Measurements from ENCODE around the gene ZNRF1. TPM values are rescaled to one million over a fixed set of nuclear protein-coding genes. Genes with fewer than 3 reads are reported as not detected.

The ZNRF1 gene
- total RNA-seq, 1 experiment from 2014 or later, result 10.5 TPM

DNA sequence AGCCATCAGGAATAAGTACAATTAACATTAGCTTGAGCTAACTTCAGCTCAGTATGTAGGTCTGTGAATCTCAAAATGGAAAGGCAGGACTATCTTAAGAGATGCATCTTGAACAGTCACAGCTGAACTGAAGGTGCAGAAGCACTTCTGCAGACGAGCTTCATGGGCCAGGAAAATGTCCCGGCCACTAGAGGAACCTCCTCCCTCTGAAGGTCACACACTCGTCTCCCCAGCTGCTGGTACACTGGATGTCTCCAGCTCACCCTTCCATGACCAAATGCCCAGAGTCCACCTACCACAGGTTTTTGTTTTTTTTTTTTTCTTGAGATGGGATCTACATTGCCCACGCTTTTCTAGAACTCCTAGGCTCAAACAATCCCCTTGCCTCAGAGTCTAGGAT, 47.1 kb upstream of the ZNRF1 start:
- no TSS peak for BruUV-seq (replicated peaks)
- no peak for DNase-seq (ENCODE audit: unreplicated experiment)
- ChIA-PET POLR2A (no interaction called here), CTCF (interaction anchor here (0.6 to 2.9 kb wide), 2 partner anchors 160 to 587 kb away, joined by 3 to 11 read pairs; no protein-coding TSS in a partner anchor)
- TF ChIP-seq, protein P1, sequence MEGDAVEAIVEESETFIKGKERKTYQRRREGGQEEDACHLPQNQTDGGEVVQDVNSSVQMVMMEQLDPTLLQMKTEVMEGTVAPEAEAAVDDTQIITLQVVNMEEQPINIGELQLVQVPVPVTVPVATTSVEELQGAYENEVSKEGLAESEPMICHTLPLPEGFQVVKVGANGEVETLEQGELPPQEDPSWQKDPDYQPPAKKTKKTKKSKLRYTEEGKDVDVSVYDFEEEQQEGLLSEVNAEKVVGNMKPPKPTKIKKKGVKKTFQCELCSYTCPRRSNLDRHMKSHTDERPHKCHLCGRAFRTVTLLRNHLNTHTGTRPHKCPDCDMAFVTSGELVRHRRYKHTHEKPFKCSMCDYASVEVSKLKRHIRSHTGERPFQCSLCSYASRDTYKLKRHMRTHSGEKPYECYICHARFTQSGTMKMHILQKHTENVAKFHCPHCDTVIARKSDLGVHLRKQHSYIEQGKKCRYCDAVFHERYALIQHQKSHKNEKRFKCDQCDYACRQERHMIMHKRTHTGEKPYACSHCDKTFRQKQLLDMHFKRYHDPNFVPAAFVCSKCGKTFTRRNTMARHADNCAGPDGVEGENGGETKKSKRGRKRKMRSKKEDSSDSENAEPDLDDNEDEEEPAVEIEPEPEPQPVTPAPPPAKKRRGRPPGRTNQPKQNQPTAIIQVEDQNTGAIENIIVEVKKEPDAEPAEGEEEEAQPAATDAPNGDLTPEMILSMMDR (IDR thresholded peaks at IDR 0.05; ENCODE audit: unreplicated experiment), result no peak
- Mint-ChIP-seq H3K27ac (ENCODE audit: low read depth, unreplicated experiment) (no peak overlapping the region), H3K4me1 (ENCODE audit: insufficient read depth, unreplicated experiment) (no peaks in the 10 kb centered on the region), H3K4me3 (ENCODE audit: unreplicated experiment) (no peak overlapping the region), H3K9me3 (ENCODE audit: unreplicated experiment) (no peaks in the 10 kb centered on the region), H3K36me3 (ENCODE audit: insufficient read depth, unreplicated experiment) (peaks cover 82% of the 10 kb centered on the region), H3K27me3 (ENCODE audit: insufficient read depth, unreplicated experiment) (no peaks in the 10 kb centered on the region)
- intact Hi-C loops (cut with micrococcal nuclease), result no loop called here

DNA sequence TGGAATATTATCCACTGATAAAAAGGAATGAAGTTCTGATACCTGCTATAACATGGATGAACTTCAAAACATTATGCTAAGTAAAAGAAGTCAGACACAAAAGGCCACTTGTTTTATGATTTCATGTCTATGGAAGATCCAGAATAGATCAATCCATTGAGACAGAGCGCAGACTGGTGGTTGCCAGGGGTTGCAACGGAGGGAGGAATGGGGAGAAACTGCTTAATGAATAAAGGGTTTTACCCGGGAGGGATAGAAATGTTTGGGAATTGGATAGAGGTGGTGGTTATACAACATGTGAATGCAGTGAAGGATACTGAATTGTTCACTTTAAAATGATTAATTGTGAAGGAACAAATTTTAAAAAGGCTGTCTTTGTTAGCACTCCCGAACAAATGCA, 44.1 kb upstream of the ZNRF1 start:
- Mint-ChIP-seq H3K9me3 (ENCODE audit: unreplicated experiment) (no peaks in the 10 kb centered on the region), H3K27me3 (ENCODE audit: insufficient read depth, unreplicated experiment) (no peaks in the 10 kb centered on the region), H3K27ac (ENCODE audit: low read depth, unreplicated experiment) (no peak overlapping the region), H3K4me3 (ENCODE audit: unreplicated experiment) (no peak overlapping the region), H3K4me1 (ENCODE audit: insufficient read depth, unreplicated experiment) (no peaks in the 10 kb centered on the region), H3K36me3 (ENCODE audit: insufficient read depth, unreplicated experiment) (peaks cover 74% of the 10 kb centered on the region)
- ChIA-PET CTCF (interaction anchor here (1.0 kb wide), 1 partner anchor 92 kb away, joined by 3 read pairs; no protein-coding TSS in a partner anchor), POLR2A (no interaction called here)
- intact Hi-C loops (cut with micrococcal nuclease), result no loop called here
- TF ChIP-seq, protein P1 (IDR thresholded peaks at IDR 0.05; ENCODE audit: unreplicated experiment), result no peak
- no TSS peak for BruUV-seq (replicated peaks)
- no peak for DNase-seq (ENCODE audit: unreplicated experiment)

DNA sequence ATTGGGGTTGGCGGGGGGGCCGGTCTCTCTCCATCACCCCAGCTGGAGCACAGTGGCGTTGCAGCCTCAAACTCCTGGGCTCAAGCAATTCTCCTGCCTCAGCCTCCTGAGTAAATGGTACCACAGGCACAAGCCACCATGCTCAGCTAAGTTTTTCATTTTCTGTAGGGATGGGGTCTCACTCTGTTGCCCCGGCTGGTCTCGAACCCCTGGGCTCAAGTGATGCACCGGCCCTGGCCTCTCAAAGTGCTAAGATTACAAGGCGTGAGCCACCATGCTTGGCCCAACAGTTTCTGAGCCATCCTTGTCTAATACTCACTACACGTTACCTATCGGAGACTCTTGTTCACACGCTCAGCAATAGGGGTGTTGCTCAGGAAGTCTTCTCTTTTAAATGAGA, 25.5 kb upstream of the ZNRF1 start:
- Mint-ChIP-seq H3K27me3 (ENCODE audit: insufficient read depth, unreplicated experiment) (no peaks in the 10 kb centered on the region), H3K9me3 (ENCODE audit: unreplicated experiment) (no peaks in the 10 kb centered on the region), H3K4me1 (ENCODE audit: insufficient read depth, unreplicated experiment) (no peaks in the 10 kb centered on the region), H3K27ac (ENCODE audit: low read depth, unreplicated experiment) (no peak overlapping the region), H3K36me3 (ENCODE audit: insufficient read depth, unreplicated experiment) (peaks cover 38% of the 10 kb centered on the region), H3K4me3 (ENCODE audit: unreplicated experiment) (no peak overlapping the region)
- ChIA-PET CTCF (interaction anchor here (0.7 kb wide), 1 partner anchor 110 kb away, joined by 3 read pairs; no protein-coding TSS in a partner anchor), POLR2A (no interaction called here)
- intact Hi-C loops (cut with micrococcal nuclease), result no loop called here
- DNase-seq (ENCODE audit: unreplicated experiment), result no peak
- TF ChIP-seq, protein P1 (IDR thresholded peaks at IDR 0.05; ENCODE audit: unreplicated experiment), result no peak
- no TSS peak for BruUV-seq (replicated peaks)

- H3K4me1 Mint-ChIP-seq (ENCODE audit: insufficient read depth, unreplicated experiment), result no peaks in the 10 kb centered on the region
- DNase-seq (ENCODE audit: unreplicated experiment), result no peak
- H3K27ac Mint-ChIP-seq (ENCODE audit: low read depth, unreplicated experiment), result no peak overlapping the region
- H3K9me3 Mint-ChIP-seq (ENCODE audit: unreplicated experiment), result no peaks in the 10 kb centered on the region
- intact Hi-C loops (cut with micrococcal nuclease), result no loop called here
- ChIA-PET CTCF (no interaction called here), POLR2A (no interaction called here)
- TF ChIP-seq, protein P1 (IDR thresholded peaks at IDR 0.05; ENCODE audit: unreplicated experiment), result no peak
- H3K27me3 Mint-ChIP-seq (ENCODE audit: insufficient read depth, unreplicated experiment), result no peaks in the 10 kb centered on the region
- no TSS peak for BruUV-seq (replicated peaks)
- H3K36me3 Mint-ChIP-seq (ENCODE audit: insufficient read depth, unreplicated experiment), result peaks cover 40% of the 10 kb centered on the region
- no peak overlapping the region for H3K4me3 Mint-ChIP-seq (ENCODE audit: unreplicated experiment)
Observed at GRCh38 chr16:74975591-74975990, 23.2 kb upstream of the ZNRF1 start.

Measured in MCF 10A (cell line).